Measurements from ENCODE around the gene CCDC116. TPM values are rescaled to one million over a fixed set of nuclear protein-coding genes. Genes with fewer than 3 reads are reported as not detected.

The CCDC116 gene
- total and polyA plus RNA-seq, 2 experiments from 2014 or later: 0.10 to 0.54 TPM

DNA sequence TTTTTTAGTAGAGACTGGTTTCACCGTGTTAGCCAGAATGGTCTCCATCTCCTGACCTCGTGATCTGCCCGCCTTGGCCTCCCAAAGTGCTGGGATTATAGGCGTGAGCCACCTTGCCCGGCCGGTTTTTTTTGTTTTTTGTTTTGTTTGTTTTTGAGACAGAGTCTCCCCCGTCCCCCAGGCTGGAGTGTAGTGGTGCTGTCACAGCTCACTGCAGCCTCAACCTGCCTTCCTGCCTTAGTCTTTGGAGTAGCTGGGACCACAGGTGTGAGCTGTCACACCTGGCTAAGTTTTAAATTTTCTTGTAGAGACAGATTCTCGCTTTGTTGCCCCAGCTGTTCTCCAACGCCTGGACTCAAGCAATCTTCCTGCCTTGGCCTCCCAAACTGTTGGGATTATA lies 36.5 kb downstream of the CCDC116 start:
- Histone ChIP-seq H3K4me3 (no peak overlapping the region), H3K4me2 (ENCODE audit: unreplicated experiment) (no peak overlapping the region), H2AFZ (no peak overlapping the region), H3K9me3 (ENCODE audit: low read depth) (no peaks in the 10 kb centered on the region), H3F3A (ENCODE audit: insufficient read depth) (no peaks in the 10 kb centered on the region), H3K27me3 (replicated peaks; ENCODE audit: insufficient read depth) (no peaks in the 10 kb centered on the region), H3K79me2 (ENCODE audit: insufficient read depth) (peaks cover 42% of the 10 kb centered on the region), H3K36me3 (ENCODE audit: low read depth) (peaks cover 17% of the 10 kb centered on the region; the same call in 1 of the 2 replicates), H4K20me1 (ENCODE audit: insufficient read depth) (no peaks in the 10 kb centered on the region), H3K9ac (no peak overlapping the region), H3K4me1 (ENCODE audit: insufficient read depth) (0 out of 2 replicates have a peak, but pooled peaks cover 8% of the 10 kb centered on the region), H3K9me2 (ENCODE audit: insufficient read depth) (no peaks in the 10 kb centered on the region), H3K27ac (no peak overlapping the region)
- in situ Hi-C loops (cut with MboI): no loop called here
- no peak for DNase-seq
- WGBS, 2 experiments (ENCODE audit: low coverage in 1 of 2, low lambda C conversion rate in 2 of 2, missing lambda C conversion rate in 2 of 2): 95 to 96% methylated on average over 9 of the region's 9 CpGs
- no peak for TF ChIP-seq EZH2phosphoT487 (IDR thresholded peaks at IDR 0.05; ENCODE audit: insufficient read depth, low read depth)
- no peak for TF ChIP-seq EZH2 (IDR thresholded peaks at IDR 0.05; ENCODE audit: insufficient read depth, poor library complexity, severe bottlenecking)

DNA sequence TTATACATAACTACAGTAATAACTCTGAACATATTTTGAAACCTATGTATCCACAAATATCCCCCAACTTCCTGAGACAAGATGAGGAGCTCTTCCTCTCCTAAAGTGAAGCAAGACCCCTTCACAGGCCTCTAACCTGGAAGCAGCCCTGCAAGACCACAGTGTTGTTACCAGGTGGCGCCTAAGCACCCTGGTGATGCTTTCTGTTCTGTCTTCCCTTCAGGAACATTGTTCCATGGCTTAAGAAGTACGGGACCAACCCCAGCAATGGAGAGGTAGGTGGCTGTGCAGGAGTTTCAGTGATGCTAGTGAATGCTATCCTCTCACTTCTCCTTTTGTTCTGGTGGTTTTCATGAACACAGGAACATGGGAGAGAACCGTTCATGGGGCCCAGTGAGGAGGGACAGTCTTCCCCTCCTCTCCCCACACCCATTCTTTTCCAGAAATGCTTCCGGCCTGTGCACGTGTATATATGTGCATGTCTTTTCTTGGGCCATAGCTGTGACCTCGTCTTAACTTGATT lies 39.6 kb downstream of the CCDC116 start:
- in situ Hi-C loops (cut with MboI): no loop called here
- Histone ChIP-seq H3K9me3 (ENCODE audit: low read depth) (no peaks in the 10 kb centered on the region), H3K4me1 (ENCODE audit: insufficient read depth) (0 out of 2 replicates have a peak, but pooled peaks cover 3% of the 10 kb centered on the region), H3K79me2 (ENCODE audit: insufficient read depth) (peaks cover 32% of the 10 kb centered on the region), H3K4me2 (ENCODE audit: unreplicated experiment) (no peak overlapping the region), H3K27ac (no peak overlapping the region), H3K9ac (no peak overlapping the region), H3K36me3 (ENCODE audit: low read depth) (peaks cover 20% of the 10 kb centered on the region; the same call in 1 of the 2 replicates), H3K9me2 (ENCODE audit: insufficient read depth) (no peaks in the 10 kb centered on the region), H4K20me1 (ENCODE audit: insufficient read depth) (no peaks in the 10 kb centered on the region), H3K4me3 (no peak overlapping the region), H3F3A (ENCODE audit: insufficient read depth) (no peaks in the 10 kb centered on the region), H2AFZ (no peak overlapping the region), H3K27me3 (replicated peaks; ENCODE audit: insufficient read depth) (no peaks in the 10 kb centered on the region)
- WGBS, 2 experiments (ENCODE audit: low coverage in 1 of 2, low lambda C conversion rate in 2 of 2, missing lambda C conversion rate in 2 of 2): 71 to 82% methylated on average over 6 of the region's 6 CpGs
- TF ChIP-seq EZH2phosphoT487 (IDR thresholded peaks at IDR 0.05; ENCODE audit: insufficient read depth, low read depth) (no peak), EZH2 (IDR thresholded peaks at IDR 0.05; ENCODE audit: insufficient read depth, poor library complexity, severe bottlenecking) (no peak)
- DNase-seq: no peak

DNA sequence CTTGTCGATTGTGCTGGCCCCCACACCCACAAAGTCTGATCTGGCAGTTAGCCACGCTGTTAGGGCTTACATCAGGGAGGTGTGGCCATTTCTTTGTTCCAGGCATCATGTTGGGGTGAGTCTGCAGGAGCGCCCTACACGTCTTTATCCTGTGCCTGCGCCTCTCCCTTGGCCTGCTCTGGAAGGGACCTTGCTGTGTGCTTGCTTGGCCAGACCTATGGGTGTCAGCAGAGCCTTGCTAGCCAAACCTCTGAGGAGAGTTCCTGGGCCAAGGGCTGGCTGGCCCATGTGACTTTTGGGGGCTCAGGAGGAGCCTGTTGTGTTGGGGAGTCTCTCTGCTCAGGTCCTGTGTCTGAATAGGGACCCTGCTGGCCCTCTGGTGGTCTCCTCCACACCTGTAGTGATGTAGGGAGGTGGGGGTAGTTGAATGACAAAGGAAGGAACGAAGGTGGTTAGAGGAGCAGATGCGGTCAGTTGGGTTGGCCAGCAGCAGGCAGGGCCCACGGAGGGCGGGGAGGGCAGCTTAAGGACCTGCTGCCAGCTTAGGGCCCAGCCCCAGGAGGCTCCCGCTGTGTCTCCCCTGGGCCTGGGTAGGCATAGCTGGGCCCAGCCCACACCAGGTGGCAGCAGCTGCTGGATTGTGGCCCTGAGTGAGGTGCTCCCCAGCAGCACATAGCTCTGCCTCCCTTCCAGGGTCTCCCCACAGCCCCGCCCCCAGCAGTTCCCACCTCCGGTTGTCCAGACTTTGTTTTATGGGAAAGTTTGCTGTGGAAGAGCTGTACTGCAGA lies 41.2 kb downstream of the CCDC116 start:
- Histone ChIP-seq H3K4me1 (ENCODE audit: insufficient read depth) (no peaks in the 10 kb centered on the region), H3K4me3 (no peak overlapping the region), H3K9ac (no peak overlapping the region), H3K79me2 (ENCODE audit: insufficient read depth) (peaks cover 19% of the 10 kb centered on the region; the same call in 1 of the 2 replicates), H3K27me3 (replicated peaks; ENCODE audit: insufficient read depth) (no peaks in the 10 kb centered on the region), H3K9me2 (ENCODE audit: insufficient read depth) (no peaks in the 10 kb centered on the region), H3K4me2 (ENCODE audit: unreplicated experiment) (no peak overlapping the region), H3K9me3 (ENCODE audit: low read depth) (no peaks in the 10 kb centered on the region), H2AFZ (no peak overlapping the region), H3K36me3 (ENCODE audit: low read depth) (peaks cover 20% of the 10 kb centered on the region; the same call in 1 of the 2 replicates), H3K27ac (no peak overlapping the region), H3F3A (ENCODE audit: insufficient read depth) (no peaks in the 10 kb centered on the region), H4K20me1 (ENCODE audit: insufficient read depth) (no peaks in the 10 kb centered on the region)
- TF ChIP-seq EZH2phosphoT487 (IDR thresholded peaks at IDR 0.05; ENCODE audit: insufficient read depth, low read depth) (no peak), EZH2 (IDR thresholded peaks at IDR 0.05; ENCODE audit: insufficient read depth, poor library complexity, severe bottlenecking) (no peak)
- 96 to 97% methylated on average over 11 to 12 of the region's 12 CpGs for WGBS, 2 experiments (ENCODE audit: low coverage in 1 of 2, low lambda C conversion rate in 2 of 2, missing lambda C conversion rate in 2 of 2)
- in situ Hi-C loops (cut with MboI): no loop called here
- DNase-seq: no peak

DNA sequence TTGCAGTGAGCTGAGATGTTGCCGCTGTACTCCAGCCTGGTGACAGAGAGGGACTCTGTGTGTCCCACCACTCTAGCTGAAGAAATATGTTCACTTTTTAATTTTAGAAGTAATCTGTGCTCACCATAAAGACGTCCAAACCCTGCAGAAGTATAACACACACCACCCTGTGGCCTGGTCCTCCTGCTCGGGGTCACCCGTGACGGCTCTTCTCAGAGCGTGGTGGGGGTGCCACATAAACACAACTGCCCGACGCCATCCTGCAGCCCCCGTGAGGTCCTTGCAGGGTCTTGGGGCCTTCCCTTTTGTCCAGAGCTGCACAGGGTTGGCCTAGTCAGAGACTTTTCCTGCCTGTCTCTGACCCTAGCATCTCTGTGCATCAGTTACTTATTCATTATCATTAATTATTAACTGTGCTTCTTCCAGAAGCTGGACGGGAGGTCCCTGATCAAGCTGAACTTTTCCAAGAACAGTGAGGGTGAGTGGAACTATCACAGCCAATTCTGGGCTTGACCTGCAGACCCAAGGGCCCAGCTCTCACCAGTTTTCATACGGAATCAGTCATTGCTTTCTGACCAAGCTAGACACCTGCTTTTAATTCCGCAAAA lies 42.2 kb downstream of the CCDC116 start:
- no peak overlapping the region for H3K9ac ChIP-seq
- no peaks in the 10 kb centered on the region for H3K4me1 ChIP-seq (ENCODE audit: insufficient read depth)
- H3K36me3 ChIP-seq (ENCODE audit: low read depth): peaks cover 20% of the 10 kb centered on the region; the same call in 1 of the 2 replicates
- no peak overlapping the region for H3K4me3 ChIP-seq
- H3K27me3 ChIP-seq (replicated peaks; ENCODE audit: insufficient read depth): no peaks in the 10 kb centered on the region
- H3K9me3 ChIP-seq (ENCODE audit: low read depth): no peaks in the 10 kb centered on the region
- peaks cover 10% of the 10 kb centered on the region; the same call in 1 of the 2 replicates for H3K79me2 ChIP-seq (ENCODE audit: insufficient read depth)
- H2AFZ ChIP-seq: no peak overlapping the region
- no peaks in the 10 kb centered on the region for H4K20me1 ChIP-seq (ENCODE audit: insufficient read depth)
- 89 to 90% methylated on average over 12 of the region's 12 CpGs for WGBS, 2 experiments (ENCODE audit: low coverage in 1 of 2, low lambda C conversion rate in 2 of 2, missing lambda C conversion rate in 2 of 2)
- no peaks in the 10 kb centered on the region for H3F3A ChIP-seq (ENCODE audit: insufficient read depth)
- TF ChIP-seq EZH2 (IDR thresholded peaks at IDR 0.05; ENCODE audit: insufficient read depth, poor library complexity, severe bottlenecking): no peak
- no peak for TF ChIP-seq EZH2phosphoT487 (IDR thresholded peaks at IDR 0.05; ENCODE audit: insufficient read depth, low read depth)
- no peak for DNase-seq
- no peak overlapping the region for H3K4me2 ChIP-seq (ENCODE audit: unreplicated experiment)
- in situ Hi-C loops (cut with MboI): no loop called here
- no peak overlapping the region for H3K27ac ChIP-seq
- no peaks in the 10 kb centered on the region for H3K9me2 ChIP-seq (ENCODE audit: insufficient read depth)
